H54 (cell line): ENCODE data around the gene GPR160.

ENCODE experiments used
- DNase-seq: peaks from one replicate; pipeline ENCODE4 v3.0.0; 2011; ENCODE audit warnings: low spot score, mixed read lengths; ENCODE audit not compliant: insufficient read length
- FAIRE-seq: peaks from 3 replicates; lab custom pipeline; 2011; peaks lifted over from hg19 to GRCh38; lab: Jason Lieb, UNC
- POLR2A ChIP-seq: IDR thresholded peaks from 2 replicates; pipeline ENCODE4 v1.6.1; 2011; ENCODE audit warnings: low read depth, mild to moderate bottlenecking, low read length

Gene GPR160, protein sequence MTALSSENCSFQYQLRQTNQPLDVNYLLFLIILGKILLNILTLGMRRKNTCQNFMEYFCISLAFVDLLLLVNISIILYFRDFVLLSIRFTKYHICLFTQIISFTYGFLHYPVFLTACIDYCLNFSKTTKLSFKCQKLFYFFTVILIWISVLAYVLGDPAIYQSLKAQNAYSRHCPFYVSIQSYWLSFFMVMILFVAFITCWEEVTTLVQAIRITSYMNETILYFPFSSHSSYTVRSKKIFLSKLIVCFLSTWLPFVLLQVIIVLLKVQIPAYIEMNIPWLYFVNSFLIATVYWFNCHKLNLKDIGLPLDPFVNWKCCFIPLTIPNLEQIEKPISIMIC

DNA sequence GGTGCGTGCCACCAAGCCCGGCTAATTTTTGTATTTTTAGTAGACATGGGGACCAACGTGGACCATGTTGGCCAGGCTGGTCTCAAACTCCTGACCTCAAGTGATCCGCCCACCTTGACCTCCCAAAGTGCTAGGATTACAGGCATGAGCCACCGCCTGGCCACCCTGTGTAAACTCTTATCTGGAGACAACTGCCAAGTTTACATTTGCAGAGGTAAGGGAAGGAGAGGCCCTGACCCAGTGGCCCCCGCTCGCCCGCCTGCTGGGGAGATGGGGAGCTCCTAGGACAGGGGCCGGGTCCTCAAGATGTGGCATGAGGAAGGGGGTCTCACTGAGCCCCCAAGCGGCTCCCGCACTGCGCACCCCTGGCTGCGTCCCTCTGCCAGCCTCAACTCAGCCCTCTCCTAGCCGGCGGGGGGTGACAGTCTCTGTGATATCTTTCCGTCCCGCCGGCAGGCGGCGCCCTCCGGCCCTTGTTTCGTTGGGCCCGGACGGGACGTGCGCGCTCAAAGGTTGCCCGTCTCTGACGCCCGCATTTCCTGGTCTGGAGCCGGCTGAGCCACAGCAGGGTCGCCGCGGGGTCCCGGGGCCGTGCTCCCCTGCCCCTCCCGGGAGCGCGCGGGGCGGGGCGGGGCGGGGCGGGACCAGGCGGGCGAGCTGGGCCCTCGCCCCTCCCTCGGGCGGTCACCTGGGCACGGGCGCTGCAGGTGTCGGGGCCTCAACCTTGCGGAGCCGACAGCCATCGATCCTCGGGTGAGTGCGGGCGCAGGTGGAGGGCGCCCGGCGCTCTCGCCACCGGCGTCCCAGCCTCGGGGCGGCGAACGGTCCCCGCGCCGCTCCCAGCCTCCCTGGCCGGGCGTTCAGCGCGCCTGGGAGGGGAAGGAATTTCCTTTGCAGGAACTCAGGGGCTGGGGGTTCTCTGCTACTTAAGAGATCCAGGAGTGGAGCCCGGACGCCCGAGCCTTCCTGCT is at the start of gene GPR160:
GPR160 (plus strand) TSS at position 533 of the 971 bp plus-strand sequence. CDS start 45,978 bp downstream, outside the sequence.
- DNase-seq, result peak; percentile 76
- TF ChIP-seq POLR2A, result no peak
- FAIRE-seq, result no peak

- FAIRE-seq, result peak; percentile 48
These were observed 47.4 kb upstream of the GPR160 start for GRCh38 chr3:169990431-169990830.

GRCh38 chr3:169992156-169992555 is 45.6 kb upstream of the GPR160 start:
- TF ChIP-seq POLR2A, result no peak
- FAIRE-seq (no peak), DNase-seq (no peak)

More at GRCh38 chr3:169990431-169990830, 47.4 kb upstream of the GPR160 start:
- TF ChIP-seq POLR2A, result no peak
- DNase-seq, result no peak

- no peak for FAIRE-seq
- TF ChIP-seq POLR2A, result no peak
- DNase-seq, result no peak
These were observed 45.0 kb upstream of the GPR160 start for GRCh38 chr3:169992781-169993180.

DNA sequence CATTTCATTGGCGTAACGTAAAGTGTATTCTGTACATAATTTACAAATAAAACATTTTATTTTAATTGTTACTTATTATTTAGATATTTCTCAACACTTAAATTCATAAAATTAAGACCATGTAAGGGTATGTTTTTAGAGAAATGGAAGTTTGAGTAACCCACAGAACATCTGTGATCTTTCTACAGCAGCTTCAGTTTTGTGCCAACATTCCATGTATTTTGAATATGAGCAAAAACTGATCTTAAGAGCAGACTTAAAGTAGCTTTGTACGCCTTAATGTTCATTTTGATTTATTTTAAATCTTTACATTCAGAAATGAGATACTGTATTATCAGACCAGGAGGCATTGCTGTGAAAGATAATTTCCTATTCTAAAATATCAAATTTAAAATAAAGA is 44.0 kb upstream of the GPR160 start:
- no peak for DNase-seq
- no peak for TF ChIP-seq POLR2A
- no peak for FAIRE-seq

DNA sequence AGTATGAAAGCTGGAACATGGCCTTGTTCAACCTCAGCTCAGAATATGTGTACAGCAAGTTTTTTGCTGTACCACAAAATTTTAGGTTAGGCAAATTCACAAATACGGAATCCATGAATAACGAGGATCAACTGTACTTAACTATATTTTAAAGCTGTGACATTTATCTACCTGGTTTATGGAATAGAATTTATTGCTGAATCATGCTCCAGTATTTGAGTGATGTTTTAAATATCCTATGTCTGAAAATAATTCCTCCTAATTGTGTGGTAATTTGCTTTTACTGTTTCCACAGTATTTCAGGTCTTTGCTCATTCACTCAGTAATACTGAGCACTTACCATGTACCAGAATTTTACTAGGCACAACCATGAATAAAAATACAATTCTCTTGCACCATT is 41.7 kb upstream of the GPR160 start:
- no peak for TF ChIP-seq POLR2A
- FAIRE-seq (no peak), DNase-seq (no peak)

DNA sequence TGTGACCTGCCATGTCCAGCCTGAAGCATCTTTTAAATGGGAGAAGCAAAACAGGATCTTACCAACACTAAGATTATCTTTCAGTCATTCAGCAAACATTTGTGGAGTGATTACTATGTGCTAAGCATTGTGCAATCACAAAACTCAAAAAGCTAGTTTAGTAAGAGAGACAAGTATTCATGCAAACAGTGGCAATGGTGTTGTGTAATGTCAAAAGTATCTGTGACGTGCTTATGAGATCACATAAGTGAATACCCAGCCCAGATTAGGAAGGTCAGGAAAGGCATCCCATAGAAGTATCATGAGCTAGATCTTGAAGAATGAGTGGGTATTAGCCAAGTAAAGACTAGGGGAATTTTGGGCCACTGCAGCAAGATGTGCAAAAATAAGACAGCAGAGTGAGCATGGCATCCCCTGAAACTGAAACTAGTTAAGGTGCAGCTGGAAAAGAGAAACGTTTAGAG is 39.1 kb upstream of the GPR160 start:
- FAIRE-seq, result peak; percentile 78

DNA sequence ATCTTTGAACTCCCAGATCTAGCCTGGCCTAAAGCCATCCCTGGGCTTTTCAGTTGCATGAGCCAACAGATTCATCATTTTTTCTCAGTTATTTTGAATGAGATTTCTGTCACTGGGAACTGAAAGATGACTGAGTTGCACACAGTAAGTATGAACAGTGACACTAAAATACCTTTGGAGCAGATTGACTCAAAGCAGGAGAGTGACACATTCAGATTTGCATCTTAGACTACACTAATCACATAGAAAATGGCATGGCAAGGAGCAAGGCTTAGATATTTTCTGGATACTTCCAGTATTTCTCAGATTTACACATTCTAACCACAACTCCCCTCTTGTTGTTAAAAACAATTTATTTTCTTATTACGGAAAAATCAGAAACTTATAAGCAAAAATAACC is 38.4 kb upstream of the GPR160 start:
- no peak for FAIRE-seq
- DNase-seq, result no peak
- no peak for TF ChIP-seq POLR2A

More for the DNA sequence above, 39.1 kb upstream of the GPR160 start:
- no peak for DNase-seq
- no peak for TF ChIP-seq POLR2A

DNA sequence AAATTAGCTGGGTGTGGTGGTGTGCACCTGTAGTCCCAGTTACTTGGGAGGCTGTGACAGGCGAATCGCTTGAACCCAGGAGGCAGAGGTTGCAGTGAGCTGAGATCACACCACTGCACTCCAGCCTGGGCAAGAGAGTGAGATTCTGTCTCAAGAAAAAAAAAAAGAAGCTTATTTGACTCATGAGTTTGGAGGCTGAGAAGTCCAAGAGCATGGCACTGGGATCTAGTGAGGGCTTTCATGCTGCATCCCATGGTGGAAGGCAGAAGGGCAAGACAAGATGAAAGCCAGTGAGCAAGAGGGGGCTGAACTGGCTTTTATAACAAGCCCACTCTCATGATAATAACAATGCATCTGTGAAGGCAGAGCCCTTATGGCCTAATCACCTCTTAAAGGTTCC is 37.7 kb upstream of the GPR160 start:
- FAIRE-seq (no peak), DNase-seq (no peak)
- TF ChIP-seq POLR2A, result no peak

GRCh38 chr3:170002231-170002630 is 35.6 kb upstream of the GPR160 start:
- FAIRE-seq (no peak), DNase-seq (no peak)
- no peak for TF ChIP-seq POLR2A

DNA sequence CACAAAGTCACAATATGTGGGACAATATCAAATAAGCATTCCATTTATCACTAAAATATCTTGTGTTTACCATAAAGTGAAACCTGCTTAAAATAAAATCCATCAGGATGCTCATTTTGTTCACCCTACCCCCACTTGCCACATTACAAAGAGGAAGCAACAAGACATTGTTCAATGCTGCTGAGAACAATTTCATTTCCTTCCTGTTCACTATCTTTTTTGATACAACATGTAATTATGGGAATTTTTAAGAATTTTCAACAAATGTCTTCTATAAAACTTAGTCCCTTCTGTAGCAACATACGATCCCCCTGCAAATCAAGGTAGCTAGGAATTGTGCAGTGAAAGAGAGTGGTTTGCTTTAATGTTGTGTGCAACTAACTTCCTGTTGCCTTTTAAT is 34.9 kb upstream of the GPR160 start:
- no peak for FAIRE-seq
- TF ChIP-seq POLR2A, result no peak
- no peak for DNase-seq

- FAIRE-seq, result no peak
- TF ChIP-seq POLR2A, result no peak
- no peak for DNase-seq
These were observed 33.9 kb upstream of the GPR160 start for GRCh38 chr3:170003881-170004356.

DNA sequence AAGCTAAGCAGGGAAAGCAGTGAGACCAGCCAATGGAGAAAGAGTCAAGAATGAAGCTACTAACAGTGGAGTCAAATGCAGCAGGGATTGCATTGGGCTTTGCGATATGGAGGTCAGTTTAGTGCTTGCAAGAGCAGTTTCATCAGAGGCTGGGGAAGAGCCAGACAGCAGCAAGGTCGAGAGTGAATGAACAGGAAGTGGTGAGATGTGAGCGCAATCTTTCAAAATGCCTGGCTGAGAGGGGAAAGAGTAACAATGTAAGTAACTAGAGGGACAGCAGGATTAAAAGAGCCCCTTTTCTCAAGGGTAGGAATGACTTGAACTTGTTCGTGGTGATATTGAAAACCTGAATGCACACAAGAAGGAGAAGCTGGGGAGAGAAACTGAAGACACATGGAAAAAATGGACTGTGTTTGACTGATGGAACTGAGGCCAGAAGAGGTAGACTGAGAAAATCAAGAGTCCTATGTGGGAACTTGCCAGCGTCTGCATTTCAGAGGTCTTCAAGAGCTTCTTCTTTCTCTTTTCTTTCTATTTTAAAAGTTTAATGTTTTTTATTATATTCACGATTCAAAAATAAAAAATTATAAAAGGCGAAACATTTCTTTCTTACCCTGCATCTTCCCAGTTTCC is 30.6 kb upstream of the GPR160 start:
- DNase-seq (no peak), FAIRE-seq (no peak)
- TF ChIP-seq POLR2A, result no peak
